NCI-H82 treated with DMSO at 0.1 percent for 48 hours (cell line): ENCODE data around the gene CENPU.
"Not testable (repeated sequence)": the region's sequence is repeated elsewhere in the genome, so short reads cannot be mapped to it uniquely, and the experiment has no call there.

Experiments
- DNase-seq: peaks from one replicate; lab custom pipeline; 2025; ENCODE audit not compliant: unreplicated experiment; lab: John Stamatoyannopoulos, UW

The CENPU gene, protein sequence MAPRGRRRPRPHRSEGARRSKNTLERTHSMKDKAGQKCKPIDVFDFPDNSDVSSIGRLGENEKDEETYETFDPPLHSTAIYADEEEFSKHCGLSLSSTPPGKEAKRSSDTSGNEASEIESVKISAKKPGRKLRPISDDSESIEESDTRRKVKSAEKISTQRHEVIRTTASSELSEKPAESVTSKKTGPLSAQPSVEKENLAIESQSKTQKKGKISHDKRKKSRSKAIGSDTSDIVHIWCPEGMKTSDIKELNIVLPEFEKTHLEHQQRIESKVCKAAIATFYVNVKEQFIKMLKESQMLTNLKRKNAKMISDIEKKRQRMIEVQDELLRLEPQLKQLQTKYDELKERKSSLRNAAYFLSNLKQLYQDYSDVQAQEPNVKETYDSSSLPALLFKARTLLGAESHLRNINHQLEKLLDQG

DNA sequence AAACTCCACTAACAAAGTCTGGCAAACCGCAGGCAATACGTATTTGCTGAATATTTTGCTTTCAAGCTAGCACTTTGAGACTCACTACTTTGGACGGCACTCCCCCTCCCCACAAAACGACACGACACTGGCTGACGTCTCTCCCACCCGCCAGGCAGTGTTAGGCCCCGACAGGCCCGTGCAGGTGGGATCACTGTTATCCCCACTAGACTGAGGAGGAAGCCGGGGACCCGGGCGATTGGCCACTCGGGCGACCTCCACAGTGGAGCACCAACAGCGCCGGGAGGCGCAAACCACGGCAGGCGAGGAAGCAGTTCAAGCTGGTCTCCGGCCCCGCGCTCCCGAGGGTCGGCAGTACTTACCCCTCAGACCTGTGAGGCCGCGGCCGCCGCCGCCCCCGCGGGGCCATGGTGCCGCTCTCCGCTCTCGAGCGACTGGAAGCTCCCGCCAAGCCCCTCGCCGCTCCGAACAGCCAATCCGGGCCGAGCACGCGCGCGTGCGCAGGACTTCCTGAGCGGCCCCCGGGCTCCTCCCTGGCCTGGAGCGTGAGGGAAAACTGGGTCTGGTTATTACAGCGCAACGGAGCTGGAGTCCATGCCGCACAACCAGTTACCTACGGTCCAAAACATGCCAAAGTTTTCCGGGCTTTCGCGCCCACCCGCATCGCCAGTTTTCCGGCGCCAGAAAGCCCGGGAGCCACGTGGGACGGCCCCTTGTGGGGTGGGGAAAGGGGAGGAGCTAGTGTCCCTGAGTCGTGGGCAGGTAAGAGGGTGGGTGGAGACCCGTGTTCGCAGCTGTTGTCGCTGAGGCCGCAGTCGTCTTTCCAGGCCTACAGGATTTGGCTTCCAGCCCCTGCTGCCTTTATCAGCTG is at the start of gene CENPU:
CENPU (minus strand) TSS at position 443 of the 871 bp plus-strand sequence; CDS start at position 409, 34 bp downstream.
- peak; percentile 95 for DNase-seq

DNA sequence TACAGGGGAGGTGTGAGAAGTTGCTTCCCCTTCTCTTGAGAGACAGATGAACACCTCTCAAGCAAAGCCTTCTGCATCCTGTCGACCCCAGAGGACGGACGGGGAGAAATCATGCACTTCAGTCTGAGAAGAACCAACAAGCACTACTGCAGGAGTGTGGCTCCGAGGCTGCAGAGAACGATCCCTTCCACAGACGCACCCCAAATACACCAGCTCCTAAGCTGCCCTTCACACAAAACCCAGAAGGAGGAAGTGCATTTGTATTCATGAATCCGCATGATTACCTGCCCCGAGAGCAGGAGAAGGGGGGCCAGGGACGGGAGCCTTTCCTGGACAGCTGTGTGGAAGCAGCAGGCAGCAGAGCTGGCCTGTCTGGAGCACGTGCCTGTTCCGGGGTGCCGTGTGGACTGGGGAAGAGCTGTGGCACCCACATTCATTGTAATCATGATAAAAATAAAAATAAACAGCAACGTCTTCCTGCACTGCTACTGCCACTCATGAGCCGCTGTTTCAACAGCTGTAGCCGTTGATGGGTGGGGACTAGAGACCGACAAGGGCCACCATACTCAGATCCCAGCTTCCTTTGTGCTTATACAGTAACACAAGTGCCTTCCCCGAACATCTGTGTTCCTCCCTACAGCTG is 49.0 kb upstream of the CENPU start:
- DNase-seq: no peak

DNA sequence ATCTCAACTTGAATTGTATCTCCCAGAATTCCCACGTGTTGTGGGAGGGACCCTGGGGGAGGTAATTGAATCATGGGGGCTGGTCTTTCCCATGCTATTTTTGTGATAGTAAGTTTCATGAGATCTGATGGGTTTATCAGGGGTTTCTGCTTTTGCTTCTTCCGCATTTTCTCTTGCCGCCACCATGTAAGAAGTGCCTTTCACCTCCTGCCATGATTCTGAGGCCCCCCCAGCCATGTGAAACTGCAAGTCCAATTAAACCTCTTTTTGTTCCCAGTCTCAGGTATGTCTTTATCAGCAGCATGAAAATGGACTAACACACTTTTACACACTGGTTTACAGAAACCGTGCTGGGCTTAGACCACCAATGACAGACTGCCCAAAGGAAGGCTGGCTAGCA is 45.3 kb upstream of the CENPU start:
- not testable (repeated sequence) for DNase-seq

DNA sequence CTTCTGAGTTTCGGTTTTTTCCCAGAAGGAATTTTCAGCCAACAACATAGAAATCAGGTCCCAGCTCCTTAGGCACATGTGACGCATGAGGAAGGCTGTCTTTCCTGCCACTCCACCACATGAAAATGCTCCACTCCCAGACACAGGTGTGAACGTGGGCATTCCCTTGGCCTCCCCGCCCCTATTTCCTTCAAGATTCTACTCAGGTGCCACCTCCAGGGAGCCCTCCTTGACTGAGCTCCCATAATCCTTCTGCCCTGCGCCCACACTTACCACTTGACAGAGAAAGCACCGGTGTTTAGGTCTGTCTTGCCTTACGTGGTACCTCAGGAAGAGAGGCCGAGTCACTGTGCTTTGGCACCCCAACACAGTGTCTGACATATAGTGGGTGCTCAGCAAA is 44.4 kb upstream of the CENPU start:
- no peak for DNase-seq

DNA sequence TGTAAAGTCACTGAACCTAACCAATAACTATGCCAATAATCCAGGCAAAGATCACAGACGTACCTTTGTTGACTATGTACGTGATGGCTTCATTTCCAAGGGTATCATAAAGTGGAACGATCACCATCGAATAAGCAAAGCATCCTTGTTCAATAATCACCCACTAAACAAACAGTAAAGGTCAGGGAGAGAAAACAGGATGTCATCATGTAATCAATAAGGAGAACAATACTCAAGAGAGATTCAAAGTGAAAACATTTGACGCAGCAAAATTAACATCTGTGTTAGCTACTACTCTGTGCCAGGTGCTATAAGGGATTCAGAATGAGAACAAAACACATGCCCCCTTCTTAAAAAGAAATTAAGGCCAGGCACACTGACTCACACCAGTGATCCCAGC is 42.9 kb upstream of the CENPU start:
- no peak for DNase-seq

DNA sequence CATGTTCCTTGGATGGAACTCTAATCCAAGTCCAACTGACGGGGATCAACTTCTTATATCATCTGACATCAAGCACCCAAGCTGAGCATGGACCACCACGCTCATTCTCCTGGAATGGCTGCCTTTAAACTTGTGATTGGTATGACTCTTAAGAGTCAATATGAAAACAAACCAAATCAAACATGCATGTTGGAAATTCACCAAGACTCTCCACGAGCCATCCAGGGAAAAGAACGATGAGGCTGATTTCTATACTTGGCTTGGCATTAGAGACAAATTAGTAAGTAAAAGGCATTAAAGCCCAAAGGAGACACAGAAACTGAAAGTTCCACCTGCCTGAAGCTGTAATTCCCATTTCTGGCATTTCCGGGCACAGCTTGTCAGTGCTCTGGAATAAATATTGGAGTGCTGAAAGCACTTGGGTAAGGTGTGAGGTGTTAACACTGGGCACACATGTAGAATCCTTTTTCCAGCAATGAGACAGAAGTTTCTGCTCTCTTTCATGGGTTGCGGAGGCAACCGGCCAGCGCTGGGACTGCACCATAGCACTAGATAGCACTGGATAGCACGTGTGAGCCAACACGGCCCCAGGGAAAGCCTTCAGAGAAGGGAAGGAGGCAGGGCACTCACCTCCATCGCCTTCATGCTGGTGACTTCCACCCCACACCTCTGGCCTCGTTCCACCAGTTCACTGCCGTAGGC is 42.1 kb upstream of the CENPU start:
- DNase-seq: no peak

DNA sequence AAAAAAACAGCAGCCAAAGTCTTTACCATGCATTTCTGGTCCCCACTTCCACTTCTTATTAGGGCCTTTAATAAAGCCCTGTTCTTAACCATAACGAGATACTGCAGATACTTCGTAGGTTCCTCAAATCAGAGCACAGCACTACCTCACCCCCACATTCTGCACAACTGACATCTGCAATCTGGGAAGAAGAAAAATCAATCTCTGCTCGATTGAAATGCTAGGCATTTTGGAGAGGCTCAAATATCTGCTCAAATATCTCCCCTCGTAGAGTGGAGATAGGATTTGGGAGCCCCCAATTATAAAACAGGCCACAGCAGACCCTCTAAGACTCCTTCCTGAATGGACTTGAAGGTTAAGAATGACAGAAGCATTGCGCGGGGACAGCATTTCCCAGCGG is 40.3 kb upstream of the CENPU start:
- DNase-seq: no peak

DNA sequence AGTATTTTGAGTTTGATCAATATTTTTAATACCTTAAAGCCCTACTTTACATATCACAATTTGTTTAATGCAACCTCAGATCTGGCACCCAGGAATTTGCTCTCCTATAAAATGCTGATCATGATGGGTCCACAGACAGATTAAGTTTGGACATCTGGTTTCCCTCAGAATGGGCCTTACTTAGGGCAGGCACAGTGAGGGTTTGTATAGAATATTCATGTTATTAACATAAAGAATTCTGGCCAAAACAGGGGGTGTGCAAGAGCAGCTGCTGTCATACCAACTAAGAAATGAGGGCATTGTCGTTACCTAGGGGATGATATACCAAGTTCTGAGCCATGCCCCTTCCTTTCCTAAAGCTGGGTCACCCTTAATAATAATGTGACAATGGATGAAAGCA is 37.5 kb upstream of the CENPU start:
- DNase-seq: no peak

DNA sequence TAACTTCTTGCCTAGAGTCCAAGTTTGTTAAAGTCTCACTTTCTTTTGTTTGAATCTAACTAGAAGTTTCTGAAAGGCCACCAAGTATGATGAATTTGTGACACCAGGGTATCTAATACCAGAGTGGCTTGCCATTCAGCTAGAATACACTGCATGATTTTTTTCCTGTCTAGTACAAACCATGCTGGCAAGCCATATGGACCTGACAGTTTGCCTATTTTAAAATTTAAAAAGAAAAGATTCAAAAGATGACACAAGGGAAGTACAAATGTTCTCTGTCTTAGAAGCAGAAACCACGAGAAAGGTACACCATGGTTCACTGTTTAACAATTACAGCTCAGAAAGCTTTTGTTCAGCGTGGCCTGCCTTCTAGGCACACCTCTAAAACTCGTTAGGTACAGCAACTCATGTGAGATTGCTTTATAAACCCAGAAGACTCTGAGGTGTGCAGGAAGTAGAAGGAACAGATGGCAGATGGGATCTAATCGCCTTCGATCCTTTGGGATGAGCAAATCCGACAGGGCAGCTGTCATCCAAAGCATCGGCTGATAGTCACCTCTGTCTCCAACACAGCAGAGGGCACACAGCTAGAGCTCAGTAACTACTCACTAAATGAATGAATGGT is 35.4 kb upstream of the CENPU start:
- DNase-seq: peak; percentile 89

DNA sequence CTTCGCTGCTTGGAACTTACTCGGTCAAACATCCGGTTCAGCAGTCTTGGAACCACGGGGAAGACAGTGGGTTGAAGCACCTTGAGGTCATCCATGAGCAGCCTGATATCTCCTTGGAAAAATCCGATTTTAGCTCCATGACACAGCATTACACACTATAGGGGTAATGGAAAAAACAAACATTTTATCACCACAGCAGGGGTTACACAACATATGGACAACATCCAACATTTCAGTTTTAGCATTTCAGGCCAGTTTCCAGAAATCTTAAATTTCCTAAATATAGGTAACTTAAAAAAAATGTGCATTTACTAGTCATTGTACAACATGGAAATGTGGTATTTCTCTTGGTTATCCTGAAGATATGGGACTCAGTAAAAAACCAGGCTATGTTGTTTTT is 34.4 kb upstream of the CENPU start:
- DNase-seq: no peak

DNA sequence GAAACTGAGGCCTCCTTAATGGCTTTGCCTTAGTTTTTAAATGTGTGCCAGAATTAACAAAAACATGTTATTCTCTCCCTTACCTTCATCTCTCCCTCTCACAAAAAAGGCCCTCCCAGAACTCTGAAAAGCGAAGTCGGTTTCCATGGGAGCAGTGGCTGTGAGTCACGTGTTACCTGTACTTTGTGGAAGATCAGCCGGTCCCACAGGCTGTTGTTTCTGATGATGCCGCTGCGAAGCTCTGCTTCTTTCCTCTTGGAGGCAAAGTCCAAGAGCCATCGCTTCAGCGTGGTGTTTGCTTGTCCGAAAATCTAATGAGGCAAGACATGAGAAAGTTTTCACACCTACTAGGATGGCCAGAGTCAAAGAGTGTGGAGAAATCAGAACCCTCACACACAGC is 32.5 kb upstream of the CENPU start:
- DNase-seq: no peak

DNA sequence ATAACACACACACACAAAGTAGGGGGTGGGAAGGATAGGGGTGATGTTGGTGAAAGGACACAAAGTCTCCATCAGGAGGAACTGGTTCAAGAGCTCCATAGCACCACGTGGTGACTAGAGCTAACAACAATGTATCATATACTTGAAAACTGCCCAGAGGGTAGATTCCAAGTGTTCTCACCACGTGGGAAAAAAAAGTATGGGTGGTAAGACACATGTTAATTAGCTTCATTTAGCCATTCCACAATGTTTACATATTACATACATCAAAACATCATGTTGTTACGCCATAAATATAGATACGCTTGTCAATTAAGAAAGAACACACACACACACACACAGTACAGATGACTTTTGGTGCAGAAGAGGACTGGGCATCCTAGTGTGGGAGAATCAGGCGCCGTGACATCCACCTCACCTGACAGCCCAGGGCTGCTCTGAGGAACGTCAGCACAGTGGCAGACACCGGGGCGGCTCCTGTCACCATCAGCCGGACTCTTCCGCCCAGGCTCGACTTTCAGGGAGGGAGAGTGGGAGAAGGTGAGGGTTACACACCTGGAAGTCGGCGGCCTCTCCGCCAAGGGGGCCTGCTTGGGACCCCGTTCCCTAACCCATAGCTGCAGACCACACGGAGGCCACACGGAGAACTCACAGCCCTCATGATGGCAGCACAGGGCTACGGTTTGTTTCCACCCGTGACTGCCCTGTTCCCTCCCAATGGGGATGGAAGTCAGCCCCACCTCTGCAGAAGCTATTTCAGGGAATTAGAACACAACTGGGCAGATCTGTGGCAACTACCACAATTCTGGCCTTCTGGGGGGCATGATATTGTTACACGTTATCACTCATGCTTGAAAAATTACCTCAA is 31.8 kb upstream of the CENPU start:
- no peak for DNase-seq

DNA sequence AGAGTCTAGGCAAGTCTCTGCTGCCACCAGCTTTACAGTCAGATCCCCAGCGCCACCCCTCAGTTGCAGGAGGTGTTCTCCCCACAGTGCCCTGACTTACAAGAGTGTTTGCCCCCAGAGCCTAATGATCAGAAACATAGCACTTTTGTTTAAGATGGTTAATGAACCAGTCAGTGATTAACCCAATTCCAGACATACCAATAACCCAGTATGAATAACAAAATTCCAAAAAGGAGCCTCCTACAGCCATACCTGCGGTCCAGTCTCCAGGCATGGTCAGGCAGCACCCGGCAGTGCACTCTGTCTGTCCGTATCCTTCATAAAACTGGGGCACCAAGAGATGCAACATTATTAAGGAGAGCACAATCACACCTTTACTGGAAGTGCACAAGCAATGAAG is 30.7 kb upstream of the CENPU start:
- DNase-seq: no peak

DNA sequence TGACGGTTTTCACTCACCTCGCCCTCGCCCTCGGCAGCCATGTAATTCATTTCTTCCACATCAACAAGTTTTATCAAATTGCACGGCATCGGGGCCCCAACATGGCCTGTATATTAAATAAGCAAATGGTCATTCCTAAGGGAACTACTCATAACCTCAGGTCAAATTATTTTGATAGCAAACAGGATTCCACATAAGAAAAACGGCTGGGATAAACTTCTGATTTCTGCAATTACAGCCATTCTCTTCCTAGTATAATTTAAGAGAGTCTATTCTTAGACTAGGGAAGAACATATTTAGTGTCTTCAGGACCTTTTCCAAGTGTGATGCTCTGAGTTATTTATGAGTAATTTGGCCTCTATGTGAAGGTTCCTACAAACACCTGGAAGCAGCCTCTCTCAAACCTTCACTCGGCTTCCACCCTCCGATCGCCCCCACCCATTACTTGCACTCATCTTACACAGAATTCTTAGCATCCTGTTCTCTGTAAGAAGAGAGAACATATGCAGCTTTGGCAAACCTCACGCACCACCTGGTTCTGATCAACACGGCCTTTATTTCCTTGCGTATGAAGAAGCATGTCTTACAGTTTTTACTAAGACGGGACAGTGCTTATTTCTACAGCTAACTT is 29.4 kb upstream of the CENPU start:
- no peak for DNase-seq

DNA sequence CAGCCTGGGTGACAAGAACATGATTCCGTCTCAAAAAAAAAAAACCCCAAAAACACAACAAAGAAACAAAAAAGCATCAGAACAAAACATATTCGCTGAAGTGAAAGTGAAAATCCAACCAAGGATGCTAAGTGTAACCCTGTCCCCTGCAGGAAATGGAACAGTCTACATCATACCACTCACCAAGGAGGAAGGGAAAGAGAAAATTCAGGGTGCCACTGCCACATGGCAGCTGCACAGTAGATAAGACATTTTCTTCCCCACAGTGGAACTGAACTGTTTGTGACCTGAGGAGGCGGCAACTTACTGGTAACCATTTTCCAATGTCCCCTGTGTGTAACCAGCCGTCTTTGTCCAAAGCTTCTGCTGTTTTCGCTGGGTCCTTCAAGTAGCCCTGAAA is 28.2 kb upstream of the CENPU start:
- no peak for DNase-seq

DNA sequence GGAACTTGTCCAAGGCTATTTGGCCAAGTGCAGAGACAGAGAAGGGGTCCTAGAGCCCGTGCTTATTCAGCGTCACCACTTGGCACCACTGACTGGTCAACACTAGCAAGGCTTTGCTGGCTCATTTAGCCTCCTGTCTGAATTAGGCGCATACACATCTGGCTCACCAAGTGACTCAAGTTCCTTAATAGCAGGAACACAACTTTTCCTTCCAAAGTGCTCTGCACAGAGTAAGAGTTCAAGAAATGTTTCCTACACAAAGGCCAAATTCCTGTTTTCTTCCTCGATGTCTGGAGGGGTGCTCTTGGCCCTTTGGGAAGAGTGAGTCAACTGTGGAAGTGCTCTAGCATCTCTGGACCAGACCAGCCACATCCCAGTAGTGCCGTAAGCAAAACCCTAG is 26.8 kb upstream of the CENPU start:
- no peak for DNase-seq

DNA sequence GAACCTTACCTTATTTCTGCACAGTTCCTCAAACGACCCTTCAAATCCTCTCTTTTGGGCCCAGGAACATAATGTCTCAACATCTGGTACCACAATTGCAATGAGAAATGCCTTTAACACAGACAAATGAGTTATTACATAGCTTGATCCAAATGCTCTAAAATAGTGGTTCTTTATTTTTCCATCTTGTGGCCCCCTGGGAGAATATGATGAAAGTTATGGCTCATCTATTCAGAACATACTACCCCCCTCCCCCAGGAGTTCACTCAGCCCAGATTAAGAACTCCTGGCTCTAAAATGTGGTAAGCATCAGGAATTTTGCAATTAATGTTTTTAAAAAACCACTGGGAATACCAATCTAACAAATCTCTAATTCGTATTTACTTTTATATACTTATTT is 23.9 kb upstream of the CENPU start:
- no peak for DNase-seq

DNA sequence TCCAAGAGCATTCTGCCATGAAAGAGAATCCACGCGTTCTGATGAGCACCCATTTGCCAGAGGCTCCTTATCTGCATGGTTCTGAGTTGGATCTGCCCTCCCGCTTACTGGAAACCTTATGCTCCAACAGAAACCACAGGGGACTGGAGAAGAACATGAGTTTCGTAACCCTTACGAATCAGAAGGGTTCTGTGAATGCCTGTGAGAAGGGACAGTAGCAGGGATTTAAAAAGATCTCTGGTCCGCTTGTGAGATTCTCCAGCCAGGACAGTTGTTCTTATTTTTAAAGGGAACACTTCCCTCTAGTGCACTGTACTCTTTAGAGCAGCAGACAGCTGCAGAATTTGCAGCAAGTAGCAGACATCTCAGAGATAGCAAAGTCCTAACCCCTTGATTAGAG is 22.5 kb upstream of the CENPU start:
- no peak for DNase-seq

DNA sequence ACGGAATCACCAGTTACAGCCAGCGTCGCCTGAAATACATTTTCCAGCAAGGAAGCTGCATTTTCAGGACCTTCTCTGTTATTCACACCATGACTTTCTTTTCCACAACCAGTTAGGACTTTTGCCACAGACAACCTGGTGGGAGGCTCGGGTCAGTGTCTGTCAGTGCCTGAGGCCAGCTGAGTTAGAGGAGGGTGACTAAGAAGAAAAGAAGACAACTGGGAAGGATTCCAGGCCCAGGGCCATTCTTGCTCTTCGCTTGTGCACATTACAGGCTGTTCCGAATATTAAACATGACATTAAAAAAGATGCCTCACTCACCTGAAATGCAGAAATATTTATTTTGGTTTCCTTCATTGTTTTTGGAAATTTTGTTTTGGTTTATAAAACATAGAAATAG is 21.4 kb upstream of the CENPU start:
- DNase-seq: no peak
